ENCODE data around the gene ZBTB21. TPM values are rescaled to one million over a fixed set of nuclear protein-coding genes. Genes with fewer than 3 reads are reported as not detected.

The ZBTB21 gene
- total RNA-seq, 1 experiment from 2014 or later: 17.9 TPM

DNA sequence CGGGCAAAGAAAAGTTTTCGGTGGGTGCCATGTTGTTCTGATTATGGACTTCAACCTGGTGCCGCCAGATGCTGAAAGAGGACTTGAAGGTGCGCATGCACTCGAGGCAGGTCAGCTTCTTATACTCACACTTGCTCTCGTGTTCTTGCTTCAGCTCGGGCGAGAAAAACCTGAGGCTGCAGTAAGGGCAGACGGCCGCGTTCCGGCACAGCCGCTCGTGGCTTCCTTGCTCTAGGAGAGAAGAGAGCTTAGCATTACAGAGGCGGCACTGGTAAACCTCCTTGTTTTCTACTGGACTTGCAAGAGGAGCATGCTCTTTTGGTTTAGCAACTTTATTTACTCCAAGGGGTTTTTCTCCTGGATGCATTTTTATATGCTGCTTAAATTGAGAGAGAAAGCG is 18.5 kb downstream of the ZBTB21 start:
- Histone ChIP-seq H3K27me3 (ENCODE audit: control insufficient read depth, insufficient read depth, low read length) (no peaks in the 10 kb centered on the region), H3K4me1 (ENCODE audit: control insufficient read depth, insufficient read depth, low read length) (no peaks in the 10 kb centered on the region), H3K9me3 (ENCODE audit: control insufficient read depth, insufficient read depth, low read depth, low read length) (no peaks in the 10 kb centered on the region), H3K4me3 (ENCODE audit: low read depth in 2 of 2, low read length in 2 of 2) (no peak overlapping the region), H3K27ac (ENCODE audit: low read length) (no peak overlapping the region), H3K36me3 (ENCODE audit: control insufficient read depth, insufficient read depth, low read length) (no peaks in the 10 kb centered on the region; the same call in 1 of the 2 replicates)
- CTCF ChIA-PET: no interaction called here
- BruUV-seq (replicated peaks): no TSS peak
- intact Hi-C loops (cut with micrococcal nuclease; ENCODE audit: unreplicated experiment) (no loop called here), in situ Hi-C loops (cut with HindIII; ENCODE audit: low pct_unique_long_range_greater_than_20kb, low sequenced_read_pairs) (no loop called here)
- ATAC-seq (no peak), DNase-seq (ENCODE audit: low read depth, low spot score) (no peak)
- POLR2A ChIA-PET: no interaction called here
- TF ChIP-seq TCF7L2 (IDR thresholded peaks at IDR 0.05; ENCODE audit: low read depth, low read length): no peak
- TF ChIP-seq REST (IDR thresholded peaks at IDR 0.05; ENCODE audit: insufficient read depth in 1 of 2, low read depth in 2 of 2, low read length in 1 of 2): no peak
- no peak for TF ChIP-seq POLR2AphosphoS5 (IDR thresholded peaks at IDR 0.05; ENCODE audit: low read depth, low read length)
- TF ChIP-seq, protein P1, sequence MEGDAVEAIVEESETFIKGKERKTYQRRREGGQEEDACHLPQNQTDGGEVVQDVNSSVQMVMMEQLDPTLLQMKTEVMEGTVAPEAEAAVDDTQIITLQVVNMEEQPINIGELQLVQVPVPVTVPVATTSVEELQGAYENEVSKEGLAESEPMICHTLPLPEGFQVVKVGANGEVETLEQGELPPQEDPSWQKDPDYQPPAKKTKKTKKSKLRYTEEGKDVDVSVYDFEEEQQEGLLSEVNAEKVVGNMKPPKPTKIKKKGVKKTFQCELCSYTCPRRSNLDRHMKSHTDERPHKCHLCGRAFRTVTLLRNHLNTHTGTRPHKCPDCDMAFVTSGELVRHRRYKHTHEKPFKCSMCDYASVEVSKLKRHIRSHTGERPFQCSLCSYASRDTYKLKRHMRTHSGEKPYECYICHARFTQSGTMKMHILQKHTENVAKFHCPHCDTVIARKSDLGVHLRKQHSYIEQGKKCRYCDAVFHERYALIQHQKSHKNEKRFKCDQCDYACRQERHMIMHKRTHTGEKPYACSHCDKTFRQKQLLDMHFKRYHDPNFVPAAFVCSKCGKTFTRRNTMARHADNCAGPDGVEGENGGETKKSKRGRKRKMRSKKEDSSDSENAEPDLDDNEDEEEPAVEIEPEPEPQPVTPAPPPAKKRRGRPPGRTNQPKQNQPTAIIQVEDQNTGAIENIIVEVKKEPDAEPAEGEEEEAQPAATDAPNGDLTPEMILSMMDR (IDR thresholded peaks at IDR 0.05): no peak
- no peak for TF ChIP-seq SIN3A (IDR thresholded peaks at IDR 0.05; ENCODE audit: borderline replicate concordance, insufficient read depth, low read depth, low read length)

- DNase-seq (ENCODE audit: low read depth, low spot score) (no peak), ATAC-seq (no peak)
- intact Hi-C loops (cut with micrococcal nuclease; ENCODE audit: unreplicated experiment) (no loop called here), in situ Hi-C loops (cut with HindIII; ENCODE audit: low pct_unique_long_range_greater_than_20kb, low sequenced_read_pairs) (no loop called here)
- ChIA-PET POLR2A (no interaction called here), CTCF (no interaction called here)
- no TSS peak for BruUV-seq (replicated peaks)
- Histone ChIP-seq H3K9me3 (ENCODE audit: control insufficient read depth, insufficient read depth, low read depth, low read length) (no peaks in the 10 kb centered on the region), H3K4me3 (ENCODE audit: low read depth in 2 of 2, low read length in 2 of 2) (no peak overlapping the region), H3K27me3 (ENCODE audit: control insufficient read depth, insufficient read depth, low read length) (no peaks in the 10 kb centered on the region), H3K4me1 (ENCODE audit: control insufficient read depth, insufficient read depth, low read length) (no peaks in the 10 kb centered on the region), H3K36me3 (ENCODE audit: control insufficient read depth, insufficient read depth, low read length) (no peaks in the 10 kb centered on the region; the same call in 1 of the 2 replicates), H3K27ac (ENCODE audit: low read length) (no peak overlapping the region)
- TF ChIP-seq REST (IDR thresholded peaks at IDR 0.05; ENCODE audit: insufficient read depth in 1 of 2, low read depth in 2 of 2, low read length in 1 of 2) (no peak), SIN3A (IDR thresholded peaks at IDR 0.05; ENCODE audit: borderline replicate concordance, insufficient read depth, low read depth, low read length) (no peak), POLR2AphosphoS5 (IDR thresholded peaks at IDR 0.05; ENCODE audit: low read depth, low read length) (no peak), TCF7L2 (IDR thresholded peaks at IDR 0.05; ENCODE audit: low read depth, low read length) (no peak)
- TF ChIP-seq, protein P1 (IDR thresholded peaks at IDR 0.05): no peak
Observed at GRCh38 chr21:41989698-41990097, 20.5 kb downstream of the ZBTB21 start.
